ENCODE measurements around the gene MCCD1.
"Not testable (repeated sequence)": the region's sequence is repeated elsewhere in the genome, so short reads cannot be mapped to it uniquely, and the experiment has no call there.

Gene MCCD1, protein sequence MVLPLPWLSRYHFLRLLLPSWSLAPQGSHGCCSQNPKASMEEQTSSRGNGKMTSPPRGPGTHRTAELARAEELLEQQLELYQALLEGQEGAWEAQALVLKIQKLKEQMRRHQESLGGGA

DNA sequence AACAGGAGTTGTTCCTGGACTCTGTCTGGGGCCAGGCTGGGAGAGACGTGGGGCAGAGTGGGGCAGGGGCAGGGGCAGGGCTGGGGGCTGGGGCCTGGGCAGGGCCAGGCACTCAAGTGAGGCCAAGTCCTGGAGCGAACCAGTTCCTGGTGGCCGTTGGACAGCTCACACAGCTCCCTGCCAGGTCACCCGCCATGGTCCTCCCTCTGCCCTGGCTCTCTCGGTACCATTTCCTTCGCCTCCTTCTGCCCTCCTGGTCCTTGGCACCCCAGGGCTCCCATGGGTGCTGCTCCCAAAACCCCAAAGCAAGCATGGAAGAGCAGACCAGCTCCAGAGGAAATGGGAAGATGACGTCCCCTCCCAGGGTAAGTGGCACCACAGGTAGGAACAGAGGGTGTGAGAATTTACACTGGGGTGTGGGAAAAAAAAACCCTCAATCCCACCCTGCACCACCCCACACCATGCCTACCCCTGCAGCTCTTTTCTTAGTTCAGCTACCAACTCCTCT lies at the start of gene MCCD1:
Gene MCCD1, plus strand, starts transcription at position 142 of the 508 bp plus-strand sequence. Its CDS starts 53 bp downstream, at position 195.
- peak within 1 kb of the TSS; percentile 41 for H3K9ac ChIP-seq (ENCODE audit: low read length)

DNA sequence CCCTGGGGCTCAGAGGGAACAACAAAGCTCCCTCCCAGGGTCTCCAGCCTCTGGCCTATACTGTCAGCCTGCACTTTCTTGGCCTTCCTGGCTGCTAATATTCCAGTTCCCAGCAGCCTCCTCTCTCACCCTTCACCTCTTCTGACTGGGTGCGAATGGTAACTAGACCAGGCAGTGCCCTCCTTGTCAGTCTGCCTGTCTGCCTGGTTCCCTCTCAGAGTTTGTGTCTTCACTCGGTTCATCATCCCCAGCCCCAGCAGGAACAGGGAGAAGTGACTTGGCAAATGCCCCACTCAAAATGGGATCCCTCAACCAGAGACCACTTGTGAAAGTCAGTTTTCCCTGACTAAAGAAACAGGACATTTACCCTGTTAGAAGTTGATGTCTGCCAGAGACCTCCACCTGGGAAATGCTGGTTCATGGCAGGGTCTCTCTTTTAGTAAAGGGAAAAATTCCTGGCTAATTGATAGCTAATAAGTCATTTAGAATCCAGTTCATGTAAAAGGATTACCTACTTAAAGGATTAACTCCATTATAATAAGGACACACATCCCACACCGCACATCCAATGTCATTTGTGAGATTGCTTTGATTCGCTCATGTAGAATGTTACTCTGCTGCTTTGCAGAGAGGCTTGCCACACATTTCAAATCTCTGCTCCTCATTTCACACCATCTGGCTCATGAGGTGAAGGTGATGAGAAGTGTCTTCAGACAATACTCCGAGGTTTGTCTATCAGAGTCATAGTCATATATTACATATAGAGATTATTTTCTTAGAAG lies 49.4 kb upstream of the MCCD1 start:
- Histone ChIP-seq H3K4me1 (ENCODE audit: control insufficient read depth, insufficient read depth, low read length) (peaks cover 3% of the 10 kb centered on the region; the same call in 1 of the 2 replicates), H3K27ac (ENCODE audit: low read depth, low read length) (no peak overlapping the region), H3K27me3 (ENCODE audit: control insufficient read depth, insufficient read depth, low read length) (0 out of 2 replicates have a peak, but pooled peaks cover 2% of the 10 kb centered on the region), H3K9ac (ENCODE audit: low read length) (no peak overlapping the region), H3K9me3 (ENCODE audit: control insufficient read depth, insufficient read depth, low read depth, low read length) (no peaks in the 10 kb centered on the region), H3K36me3 (ENCODE audit: control insufficient read depth, insufficient read depth, low read length) (no peaks in the 10 kb centered on the region), H3K4me3 (ENCODE audit: low read depth, low read length) (no peak overlapping the region)

More for the DNA sequence above, at the start of gene MCCD1:
- Histone ChIP-seq H3K27ac (ENCODE audit: low read depth, low read length) (no peak within 1 kb of the TSS), H3K27me3 (ENCODE audit: control insufficient read depth, insufficient read depth, low read length) (no peaks in the 10 kb centered on the region), H3K36me3 (ENCODE audit: control insufficient read depth, insufficient read depth, low read length) (peaks cover 45% of the 10 kb centered on the region), H3K4me1 (ENCODE audit: control insufficient read depth, insufficient read depth, low read length) (peaks cover 7% of the 10 kb centered on the region), H3K9me3 (ENCODE audit: control insufficient read depth, insufficient read depth, low read depth, low read length) (no peaks in the 10 kb centered on the region), H3K4me3 (ENCODE audit: low read depth, low read length) (no peak within 1 kb of the TSS)

GRCh38 chr6:31479933-31480535 lies 48.7 kb upstream of the MCCD1 start:
- H3K27ac ChIP-seq (ENCODE audit: low read depth, low read length) = no peak overlapping the region
- H3K36me3 ChIP-seq (ENCODE audit: control insufficient read depth, insufficient read depth, low read length) = no peaks in the 10 kb centered on the region
- no peaks in the 10 kb centered on the region for H3K9me3 ChIP-seq (ENCODE audit: control insufficient read depth, insufficient read depth, low read depth, low read length)
- H3K4me1 ChIP-seq (ENCODE audit: control insufficient read depth, insufficient read depth, low read length) = peaks cover 3% of the 10 kb centered on the region; the same call in 1 of the 2 replicates
- H3K27me3 ChIP-seq (ENCODE audit: control insufficient read depth, insufficient read depth, low read length) = 0 out of 2 replicates have a peak, but pooled peaks cover 2% of the 10 kb centered on the region
- no peak overlapping the region for H3K9ac ChIP-seq (ENCODE audit: low read length)
- H3K4me3 ChIP-seq (ENCODE audit: low read depth, low read length) = no peak overlapping the region

DNA sequence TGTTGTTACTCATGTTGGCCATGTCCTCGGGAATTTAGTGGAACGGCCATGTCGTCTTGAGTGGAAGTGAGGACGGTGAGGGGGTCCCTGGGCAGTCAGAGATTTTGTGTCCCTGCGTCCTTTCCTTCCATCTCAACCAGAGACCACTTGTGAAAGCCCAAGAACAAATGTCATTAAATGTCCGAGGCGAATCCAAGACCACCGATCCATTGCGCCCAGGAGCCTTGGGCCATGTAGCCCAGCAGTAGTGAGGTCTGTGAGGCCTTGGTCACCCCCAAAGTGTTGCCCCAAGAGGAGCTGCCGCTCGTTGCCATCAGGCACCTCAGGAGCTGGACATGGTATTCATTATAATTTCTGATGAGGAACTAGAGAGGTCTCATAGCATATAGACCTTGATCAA lies 48.2 kb upstream of the MCCD1 start:
- H3K4me1 ChIP-seq (ENCODE audit: control insufficient read depth, insufficient read depth, low read length) = peaks cover 3% of the 10 kb centered on the region; the same call in 1 of the 2 replicates
- no peaks in the 10 kb centered on the region for H3K36me3 ChIP-seq (ENCODE audit: control insufficient read depth, insufficient read depth, low read length)
- H3K9ac ChIP-seq (ENCODE audit: low read length) = no peak overlapping the region
- 0 out of 2 replicates have a peak, but pooled peaks cover 2% of the 10 kb centered on the region for H3K27me3 ChIP-seq (ENCODE audit: control insufficient read depth, insufficient read depth, low read length)
- H3K9me3 ChIP-seq (ENCODE audit: control insufficient read depth, insufficient read depth, low read depth, low read length) = no peaks in the 10 kb centered on the region
- no peak overlapping the region for H3K27ac ChIP-seq (ENCODE audit: low read depth, low read length)
- no peak overlapping the region for H3K4me3 ChIP-seq (ENCODE audit: low read depth, low read length)

DNA sequence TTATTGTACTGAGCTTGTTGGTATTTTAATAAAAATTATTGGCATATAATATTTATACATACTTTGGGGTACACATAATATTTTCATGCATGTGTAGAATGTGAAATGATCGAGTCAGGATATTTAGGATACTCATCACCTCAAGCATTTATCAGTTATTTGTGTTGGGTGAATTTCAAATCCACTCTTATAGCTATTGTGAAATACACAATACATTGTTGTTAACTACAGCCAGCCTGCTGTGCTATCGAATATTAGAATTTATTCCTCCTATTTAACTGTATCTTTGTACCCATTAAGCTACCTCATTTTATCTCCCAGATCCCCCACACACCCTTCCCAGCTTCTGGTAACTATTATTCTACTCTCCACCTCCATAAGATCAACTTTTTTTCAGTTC lies 45.4 kb upstream of the MCCD1 start:
- no peaks in the 10 kb centered on the region for H3K4me1 ChIP-seq (ENCODE audit: control insufficient read depth, insufficient read depth, low read length)
- H3K9ac ChIP-seq (ENCODE audit: low read length) = no peak overlapping the region
- no peak overlapping the region for H3K27ac ChIP-seq (ENCODE audit: low read depth, low read length)
- H3K9me3 ChIP-seq (ENCODE audit: control insufficient read depth, insufficient read depth, low read depth, low read length) = no peaks in the 10 kb centered on the region
- H3K4me3 ChIP-seq (ENCODE audit: low read depth, low read length) = no peak overlapping the region
- H3K27me3 ChIP-seq (ENCODE audit: control insufficient read depth, insufficient read depth, low read length) = 0 out of 2 replicates have a peak, but pooled peaks cover 1% of the 10 kb centered on the region
- H3K36me3 ChIP-seq (ENCODE audit: control insufficient read depth, insufficient read depth, low read length) = no peaks in the 10 kb centered on the region

DNA sequence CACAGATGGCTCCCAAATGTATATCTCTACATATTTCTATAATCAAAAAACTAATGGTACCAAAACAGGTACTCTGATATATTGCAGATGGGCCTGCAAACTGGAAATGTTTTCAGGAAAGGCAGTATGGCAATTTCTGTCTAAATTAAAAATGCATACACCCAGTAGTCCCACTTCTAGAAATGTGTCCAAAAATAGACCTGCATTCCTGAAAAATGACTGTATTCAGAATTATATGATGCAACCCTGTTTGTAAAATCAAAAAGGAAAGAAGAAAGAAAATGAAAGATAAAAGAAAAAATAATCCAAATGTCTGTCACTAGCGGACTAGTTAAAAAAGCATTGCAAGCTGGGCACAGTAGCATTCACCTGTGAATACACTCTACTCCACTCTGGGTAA lies 43.7 kb upstream of the MCCD1 start:
- Histone ChIP-seq H3K9me3 (ENCODE audit: control insufficient read depth, insufficient read depth, low read depth, low read length) (no peaks in the 10 kb centered on the region), H3K9ac (ENCODE audit: low read length) (no peak overlapping the region), H3K4me3 (ENCODE audit: low read depth, low read length) (no peak overlapping the region), H3K27ac (ENCODE audit: low read depth, low read length) (no peak overlapping the region), H3K27me3 (ENCODE audit: control insufficient read depth, insufficient read depth, low read length) (no peaks in the 10 kb centered on the region), H3K36me3 (ENCODE audit: control insufficient read depth, insufficient read depth, low read length) (no peaks in the 10 kb centered on the region), H3K4me1 (ENCODE audit: control insufficient read depth, insufficient read depth, low read length) (0 out of 2 replicates have a peak, but pooled peaks cover under 1% of the 10 kb centered on the region)

GRCh38 chr6:31486065-31486837 lies 42.5 kb upstream of the MCCD1 start:
- H3K36me3 ChIP-seq (ENCODE audit: control insufficient read depth, insufficient read depth, low read length); H3K9me3 ChIP-seq (ENCODE audit: control insufficient read depth, insufficient read depth, low read depth, low read length); H3K27ac ChIP-seq (ENCODE audit: low read depth, low read length); H3K4me3 ChIP-seq (ENCODE audit: low read depth, low read length); H3K9ac ChIP-seq (ENCODE audit: low read length); H3K27me3 ChIP-seq (ENCODE audit: control insufficient read depth, insufficient read depth, low read length): not testable (repeated sequence)
- H3K4me1 ChIP-seq (ENCODE audit: control insufficient read depth, insufficient read depth, low read length) = peaks cover 11% of the 10 kb centered on the region; the same call in 1 of the 2 replicates

DNA sequence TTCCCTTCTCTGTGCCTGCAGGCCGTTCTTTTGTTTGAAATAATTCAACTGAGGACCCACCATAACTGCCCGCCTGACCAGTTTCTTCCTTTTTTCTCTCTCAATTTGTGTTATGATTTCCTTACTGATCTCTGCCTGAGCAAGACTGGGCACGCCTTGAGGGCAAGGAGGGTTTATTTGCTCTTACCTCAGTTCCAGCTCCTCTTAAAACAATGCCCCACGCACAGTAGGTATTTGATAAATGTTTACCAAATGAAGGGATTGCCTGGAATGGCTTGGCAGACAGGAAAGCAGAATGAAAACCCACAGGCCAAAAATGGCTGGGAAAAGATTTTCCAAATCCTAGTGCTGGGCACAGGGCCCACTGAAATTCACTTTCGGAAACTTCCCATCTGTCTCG lies 41.1 kb upstream of the MCCD1 start:
- peaks cover 11% of the 10 kb centered on the region; the same call in 1 of the 2 replicates for H3K4me1 ChIP-seq (ENCODE audit: control insufficient read depth, insufficient read depth, low read length)
- H3K9me3 ChIP-seq (ENCODE audit: control insufficient read depth, insufficient read depth, low read depth, low read length); H3K27ac ChIP-seq (ENCODE audit: low read depth, low read length); H3K27me3 ChIP-seq (ENCODE audit: control insufficient read depth, insufficient read depth, low read length); H3K9ac ChIP-seq (ENCODE audit: low read length); H3K36me3 ChIP-seq (ENCODE audit: control insufficient read depth, insufficient read depth, low read length); H3K4me3 ChIP-seq (ENCODE audit: low read depth, low read length): not testable (repeated sequence)

- Histone ChIP-seq H3K4me3 (ENCODE audit: low read depth, low read length) (no peak overlapping the region), H3K9me3 (ENCODE audit: control insufficient read depth, insufficient read depth, low read depth, low read length) (no peaks in the 10 kb centered on the region), H3K27ac (ENCODE audit: low read depth, low read length) (no peak overlapping the region), H3K4me1 (ENCODE audit: control insufficient read depth, insufficient read depth, low read length) (peaks cover 11% of the 10 kb centered on the region; the same call in 1 of the 2 replicates), H3K36me3 (ENCODE audit: control insufficient read depth, insufficient read depth, low read length) (no peaks in the 10 kb centered on the region), H3K9ac (ENCODE audit: low read length) (no peak overlapping the region), H3K27me3 (ENCODE audit: control insufficient read depth, insufficient read depth, low read length) (peaks cover under 1% of the 10 kb centered on the region; the same call in 1 of the 2 replicates)
Observed at GRCh38 chr6:31489086-31489485, 39.7 kb upstream of the MCCD1 start.

DNA sequence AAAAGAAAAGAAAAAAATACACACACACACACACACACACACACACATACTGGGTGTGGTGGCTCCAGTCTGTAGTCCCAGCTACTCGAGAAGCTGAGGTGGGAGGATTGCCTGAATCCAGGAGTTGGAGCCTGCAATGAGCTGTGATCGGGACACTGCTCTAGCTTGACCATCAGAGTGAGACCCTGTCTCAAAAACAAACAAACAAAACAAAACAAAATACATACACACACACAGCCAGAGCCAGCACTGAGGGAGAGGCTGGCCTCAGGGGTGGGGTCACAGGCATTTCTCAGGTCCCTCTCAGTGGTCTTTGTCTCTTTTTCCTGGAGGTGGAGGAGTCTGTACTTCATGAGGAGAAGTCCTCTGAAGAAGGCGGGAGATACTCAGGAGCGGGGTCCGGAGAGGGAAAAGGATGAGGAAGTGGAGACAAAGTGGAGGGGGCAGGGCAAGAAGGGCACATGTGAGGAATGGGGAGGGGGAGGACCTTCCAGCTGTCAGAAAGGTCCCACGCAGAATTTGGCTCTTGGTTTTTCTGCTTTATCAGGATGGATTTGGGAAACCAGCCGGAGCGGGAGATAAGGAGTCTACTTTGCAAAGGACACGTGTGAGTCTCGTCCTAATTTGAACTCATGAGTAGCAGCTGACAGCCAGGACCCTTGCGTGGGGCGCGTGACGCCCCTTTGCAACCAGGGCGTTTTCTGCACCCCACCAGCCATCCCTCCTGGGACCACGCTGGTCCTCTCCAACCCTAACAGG lies 38.5 kb upstream of the MCCD1 start:
- no peak overlapping the region for H3K9ac ChIP-seq (ENCODE audit: low read length)
- no peaks in the 10 kb centered on the region for H3K36me3 ChIP-seq (ENCODE audit: control insufficient read depth, insufficient read depth, low read length)
- peaks cover 7% of the 10 kb centered on the region for H3K27me3 ChIP-seq (ENCODE audit: control insufficient read depth, insufficient read depth, low read length)
- H3K4me3 ChIP-seq (ENCODE audit: low read depth, low read length) = no peak overlapping the region
- H3K9me3 ChIP-seq (ENCODE audit: control insufficient read depth, insufficient read depth, low read depth, low read length) = no peaks in the 10 kb centered on the region
- peaks cover 11% of the 10 kb centered on the region; the same call in 1 of the 2 replicates for H3K4me1 ChIP-seq (ENCODE audit: control insufficient read depth, insufficient read depth, low read length)
- no peak overlapping the region for H3K27ac ChIP-seq (ENCODE audit: low read depth, low read length)
